ENCODE results near the gene RFX2.

DNA sequence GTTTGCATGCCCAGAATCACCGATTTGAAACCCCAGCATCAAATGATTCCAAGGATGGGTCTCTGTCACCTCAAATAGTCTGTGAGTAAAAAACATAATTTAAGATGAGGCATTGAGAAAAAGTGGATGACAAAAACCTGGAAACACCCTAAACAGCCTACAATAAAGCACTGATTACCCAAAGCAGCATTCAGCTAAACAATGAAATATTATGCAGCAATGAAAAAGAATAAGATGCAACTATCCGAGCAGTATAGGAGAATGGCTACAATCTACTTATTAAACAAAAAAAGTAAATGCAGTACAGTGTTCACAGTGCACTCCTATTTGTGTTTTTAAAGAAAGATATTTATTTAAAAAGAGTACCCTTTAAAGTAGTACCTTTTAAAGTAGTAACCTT is 7.7 kb upstream of the RFX2 start:
- TF ChIP-seq, protein P1, sequence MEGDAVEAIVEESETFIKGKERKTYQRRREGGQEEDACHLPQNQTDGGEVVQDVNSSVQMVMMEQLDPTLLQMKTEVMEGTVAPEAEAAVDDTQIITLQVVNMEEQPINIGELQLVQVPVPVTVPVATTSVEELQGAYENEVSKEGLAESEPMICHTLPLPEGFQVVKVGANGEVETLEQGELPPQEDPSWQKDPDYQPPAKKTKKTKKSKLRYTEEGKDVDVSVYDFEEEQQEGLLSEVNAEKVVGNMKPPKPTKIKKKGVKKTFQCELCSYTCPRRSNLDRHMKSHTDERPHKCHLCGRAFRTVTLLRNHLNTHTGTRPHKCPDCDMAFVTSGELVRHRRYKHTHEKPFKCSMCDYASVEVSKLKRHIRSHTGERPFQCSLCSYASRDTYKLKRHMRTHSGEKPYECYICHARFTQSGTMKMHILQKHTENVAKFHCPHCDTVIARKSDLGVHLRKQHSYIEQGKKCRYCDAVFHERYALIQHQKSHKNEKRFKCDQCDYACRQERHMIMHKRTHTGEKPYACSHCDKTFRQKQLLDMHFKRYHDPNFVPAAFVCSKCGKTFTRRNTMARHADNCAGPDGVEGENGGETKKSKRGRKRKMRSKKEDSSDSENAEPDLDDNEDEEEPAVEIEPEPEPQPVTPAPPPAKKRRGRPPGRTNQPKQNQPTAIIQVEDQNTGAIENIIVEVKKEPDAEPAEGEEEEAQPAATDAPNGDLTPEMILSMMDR (IDR thresholded peaks at IDR 0.05; ENCODE audit: insufficient read depth, low read length, poor library complexity, severe bottlenecking): no peak
- no peak for TF ChIP-seq EZH2phosphoT487 (conservative IDR thresholded peaks at IDR 0.05; ENCODE audit: low read length)
